CD4-positive, alpha-beta memory T cell (primary cell): ENCODE results near the gene LAMA3. TPM values are rescaled to one million over a fixed set of nuclear protein-coding genes. Genes with fewer than 3 reads are reported as not detected.
A peak's percentile ranks its signal among the peaks of the same experiment; 100 is the strongest.

ENCODE experiments used
- CTCF ChIA-PET: fragments of 350-600 bp; sonication (Branson Sonifier 250); formaldehyde crosslinking; loops from one replicate; lab custom pipeline; 2021; ENCODE audit warnings: inconsistent platforms; ENCODE audit not compliant: partially characterized antibody; lab: Charles Lee
- POLR2A ChIA-PET: fragments of 350-600 bp; sonication (Branson Sonifier 250); formaldehyde crosslinking; loops from one replicate; lab custom pipeline; 2021; ENCODE audit not compliant: partially characterized antibody; lab: Charles Lee
- DNase-seq, 5 donors: peaks; one replicate each; pipeline versions ENCODE4 v3.0.0 to v3.0.0-alpha.2; 2020 to 2022; ENCODE audit warnings: mixed read lengths in 1 of 5
- H3K27ac ChIP-seq: one replicate; pipeline ENCODE4 v1.7.0; 2013; ENCODE audit warnings: low read depth, low read length
- H3K27me3 ChIP-seq: 2 replicates; pipeline ENCODE4 v1.7.0; 2013; ENCODE audit warnings: mild to moderate bottlenecking, low read length, moderate library complexity; ENCODE audit not compliant: insufficient read depth
- H3K36me3 ChIP-seq: 2 replicates; pipeline ENCODE4 v1.7.0; 2013; ENCODE audit warnings: mild to moderate bottlenecking, low read length, moderate library complexity; ENCODE audit not compliant: insufficient read depth
- H3K4me1 ChIP-seq: 2 replicates; pipeline ENCODE4 v1.7.0; 2013; ENCODE audit warnings: mild to moderate bottlenecking, low read length, moderate library complexity; ENCODE audit not compliant: insufficient read depth
- H3K4me3 ChIP-seq, 2 donors: one replicate each; pipeline ENCODE4 v1.7.0; 2013; ENCODE audit warnings: low read length in 2 of 2, mild to moderate bottlenecking in 1 of 2
- H3K9me3 ChIP-seq, 2 donors: one replicate each; pipeline ENCODE4 v1.7.0; 2013; ENCODE audit warnings: low read length in 2 of 2, control low read depth in 1 of 2; ENCODE audit not compliant: control insufficient read depth in 1 of 2
- H3K27ac Mint-ChIP-seq, 7 donors: one replicate each; pipeline ENCODE4 v1.8.0; 2020 to 2021; ENCODE audit warnings: mixed read lengths in 7 of 7, mild to moderate bottlenecking in 6 of 7, inconsistent platforms in 3 of 7, moderate library complexity in 3 of 7
- H3K27me3 Mint-ChIP-seq, 2 donors: one replicate each; pipeline ENCODE4 v1.8.0; 2020 to 2021; ENCODE audit warnings: mixed read lengths in 2 of 2
- H3K36me3 Mint-ChIP-seq, 2 donors: one replicate each; pipeline ENCODE4 v1.8.0; 2020 to 2021; ENCODE audit warnings: mixed read lengths in 2 of 2, inconsistent platforms in 1 of 2, mild to moderate bottlenecking in 1 of 2
- H3K4me1 Mint-ChIP-seq, 4 donors: one replicate each; pipeline ENCODE4 v1.8.0; 2020 to 2021; ENCODE audit warnings: mixed read lengths in 4 of 4, mild to moderate bottlenecking in 1 of 4
- H3K4me3 Mint-ChIP-seq, 8 donors: one replicate each; pipeline ENCODE4 v1.8.0; 2020 to 2021; ENCODE audit warnings: mixed read lengths in 8 of 8, mild to moderate bottlenecking in 7 of 8, moderate library complexity in 6 of 8, inconsistent platforms in 3 of 8
- H3K9me3 Mint-ChIP-seq, 8 donors: one replicate each; pipeline ENCODE4 v1.8.0; 2020 to 2021; ENCODE audit warnings: mixed read lengths in 8 of 8, mild to moderate bottlenecking in 5 of 8, inconsistent platforms in 3 of 8, moderate library complexity in 1 of 8
- intact Hi-C: fragments of 100-400 bp; cut with micrococcal nuclease; formaldehyde crosslinking; loops from one replicate; pipeline ENCODE4 v1.15.1; 2023
- polyA plus RNA-seq, 2 donors: library from polyadenylated mRNA; unstranded; fragments of 300-500 nt; fragmentation: Illumina TruSeq; gene quantifications; one replicate each; pipeline ENCODE4 v1.2.3, GENCODE V29; 2021
- total RNA-seq, 2 experiments: library from RNA; stranded (reverse); gene quantifications; one replicate each; pipeline ENCODE4 v1.2.3, GENCODE V29; 2021

Gene LAMA3
- total and polyA plus RNA-seq, 4 experiments from 2014 or later: not detected

GRCh38 chr18:23951206-23951605 lies 262.0 kb downstream of the LAMA3 start:
- H3K36me3 Mint-ChIP-seq: no peaks in the 10 kb centered on the region
- no peaks in the 10 kb centered on the region for H3K27me3 Mint-ChIP-seq
- ChIA-PET CTCF (interaction anchor here (2.6 kb wide), 1 partner anchor 33 kb away, joined by 12 read pairs; no protein-coding TSS in a partner anchor), POLR2A (interaction anchor here (0.9 to 1.4 kb wide), 2 partner anchors 10 to 16 kb away, joined by 3 read pairs; no protein-coding TSS in a partner anchor)
- no peak overlapping the region for H3K4me3 Mint-ChIP-seq
- no peaks in the 10 kb centered on the region for H3K4me1 ChIP-seq
- peaks cover 0 to 5% (median 0%) of the 10 kb centered on the region in 4 donors for H3K4me1 Mint-ChIP-seq
- intact Hi-C loops: no loop called here
- H3K9me3 ChIP-seq: no peaks in the 10 kb centered on the region
- DNase-seq: no peak
- H3K36me3 ChIP-seq: no peaks in the 10 kb centered on the region
- no peak overlapping the region for H3K4me3 ChIP-seq
- peak overlapping the region in 1 of 7 donors; percentile 50 for H3K27ac Mint-ChIP-seq
- no peak overlapping the region for H3K27ac ChIP-seq
- no peaks in the 10 kb centered on the region for H3K27me3 ChIP-seq
- no peaks in the 10 kb centered on the region for H3K9me3 Mint-ChIP-seq

- H3K36me3 Mint-ChIP-seq: no peaks in the 10 kb centered on the region
- no peaks in the 10 kb centered on the region for H3K27me3 Mint-ChIP-seq
- H3K36me3 ChIP-seq: no peaks in the 10 kb centered on the region
- no peaks in the 10 kb centered on the region for H3K27me3 ChIP-seq
- intact Hi-C loops: no loop called here
- POLR2A ChIA-PET: interaction anchor here (0.7 to 1.7 kb wide), 2 partner anchors 13 to 24 kb away, joined by 3 to 4 read pairs; no protein-coding TSS in a partner anchor
- H3K4me3 Mint-ChIP-seq: no peak overlapping the region
- CTCF ChIA-PET: interaction anchor here (0.8 to 2.4 kb wide), 4 partner anchors 12 to 52 kb away, joined by 3 to 10 read pairs (median 4); no protein-coding TSS in a partner anchor
- no peak overlapping the region for H3K27ac Mint-ChIP-seq
- H3K9me3 ChIP-seq: no peaks in the 10 kb centered on the region
- no peak overlapping the region for H3K4me3 ChIP-seq
- H3K4me1 Mint-ChIP-seq: peaks cover 0 to 5% (median 0%) of the 10 kb centered on the region in 4 donors
- no peaks in the 10 kb centered on the region for H3K4me1 ChIP-seq
- no peak for DNase-seq
- H3K27ac ChIP-seq: no peak overlapping the region
- H3K9me3 Mint-ChIP-seq: no peaks in the 10 kb centered on the region
Measured at GRCh38 chr18:23953984-23954383, 264.7 kb downstream of the LAMA3 start.

DNA sequence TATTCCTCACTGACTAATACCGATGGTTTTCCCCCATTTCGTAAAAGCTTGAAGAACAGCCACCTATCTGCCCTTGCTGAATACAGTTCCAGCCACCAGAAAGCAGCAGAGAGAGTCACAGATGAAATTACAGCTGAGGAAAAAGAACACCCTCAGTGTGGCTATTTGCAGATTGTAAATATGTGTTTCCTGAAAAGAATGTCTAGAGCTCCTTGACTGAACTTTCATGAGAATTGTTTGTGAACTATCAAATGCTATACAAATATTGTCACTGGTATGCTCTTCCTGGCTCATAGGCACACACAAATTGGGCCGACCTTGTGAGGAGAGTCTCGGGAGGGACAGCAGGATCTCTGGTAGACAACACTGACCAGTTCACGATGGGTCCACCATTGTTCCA lies 267.2 kb downstream of the LAMA3 start:
- H3K27me3 ChIP-seq: no peaks in the 10 kb centered on the region
- Mint-ChIP-seq H3K4me3 (no peak overlapping the region), H3K9me3 (no peaks in the 10 kb centered on the region), H3K4me1 (no peaks in the 10 kb centered on the region), H3K27ac (no peak overlapping the region), H3K36me3 (no peaks in the 10 kb centered on the region), H3K27me3 (no peaks in the 10 kb centered on the region)
- H3K36me3 ChIP-seq: no peaks in the 10 kb centered on the region
- no peak overlapping the region for H3K4me3 ChIP-seq
- H3K9me3 ChIP-seq: no peaks in the 10 kb centered on the region
- intact Hi-C loops: no loop called here
- H3K27ac ChIP-seq: no peak overlapping the region
- no peaks in the 10 kb centered on the region for H3K4me1 ChIP-seq
- ChIA-PET CTCF (interaction anchor here (1.8 kb wide), 1 partner anchor 15 kb away, joined by 4 read pairs; no protein-coding TSS in a partner anchor), POLR2A (no interaction called here)
- no peak for DNase-seq

- DNase-seq: no peak
- intact Hi-C loops: no loop called here
- Mint-ChIP-seq H3K9me3 (no peaks in the 10 kb centered on the region), H3K36me3 (no peaks in the 10 kb centered on the region), H3K27me3 (no peaks in the 10 kb centered on the region), H3K4me1 (no peaks in the 10 kb centered on the region), H3K4me3 (no peak overlapping the region), H3K27ac (no peak overlapping the region)
- H3K36me3 ChIP-seq: no peaks in the 10 kb centered on the region
- ChIA-PET POLR2A (interaction anchor here (1.4 to 2.3 kb wide), 2 partner anchors 10 to 35 kb away, joined by 3 to 9 read pairs; no protein-coding TSS in a partner anchor), CTCF (interaction anchor here (1.1 kb wide), 1 partner anchor 54 kb away, joined by 3 read pairs; no protein-coding TSS in a partner anchor)
- no peaks in the 10 kb centered on the region for H3K4me1 ChIP-seq
- no peaks in the 10 kb centered on the region for H3K9me3 ChIP-seq
- H3K27ac ChIP-seq: no peak overlapping the region
- no peaks in the 10 kb centered on the region for H3K27me3 ChIP-seq
- no peak overlapping the region for H3K4me3 ChIP-seq
Measured at GRCh38 chr18:23958036-23958435, 268.8 kb downstream of the LAMA3 start.

- H3K4me1 ChIP-seq: peaks cover 51% of the 10 kb centered on the region
- H3K27ac ChIP-seq: no peak overlapping the region
- no peaks in the 10 kb centered on the region for H3K27me3 ChIP-seq
- no peak overlapping the region for H3K4me3 ChIP-seq
- no peaks in the 10 kb centered on the region for H3K36me3 Mint-ChIP-seq
- ChIA-PET CTCF (interaction anchor here (0.9 to 10.3 kb wide), 3 partner anchors 17 to 47 kb away, joined by 3 to 80 read pairs (median 9); no protein-coding TSS in a partner anchor), POLR2A (interaction anchor here (0.6 to 2.0 kb wide), 5 partner anchors 30 to 113 kb away, joined by 3 to 6 read pairs (median 4); partner anchors contain the start of gene TTC39C)
- DNase-seq: no peak
- no peaks in the 10 kb centered on the region for H3K27me3 Mint-ChIP-seq
- intact Hi-C loops: loop anchor here (1.0 to 5.0 kb wide), 6 partner anchors 39 to 156 kb away; no protein-coding TSS in a partner anchor
- no peaks in the 10 kb centered on the region for H3K9me3 Mint-ChIP-seq
- H3K9me3 ChIP-seq: no peaks in the 10 kb centered on the region
- no peak overlapping the region for H3K4me3 Mint-ChIP-seq
- peak overlapping the region in 3 of 7 donors; percentile 59 to 86 (median 80) for H3K27ac Mint-ChIP-seq
- peaks cover 36 to 51% (median 46%) of the 10 kb centered on the region in 4 donors for H3K4me1 Mint-ChIP-seq
- no peaks in the 10 kb centered on the region for H3K36me3 ChIP-seq
Measured at GRCh38 chr18:23963443-23964165, 274.4 kb downstream of the LAMA3 start.

- DNase-seq: peak; percentile 62 to 75 (median 67)
- POLR2A ChIA-PET: interaction anchor here (0.6 to 18.4 kb wide), 9 partner anchors 14 to 112 kb away, joined by 3 to 241 read pairs (median 4); partner anchors contain the start of gene TTC39C
- no peaks in the 10 kb centered on the region for H3K9me3 Mint-ChIP-seq
- H3K9me3 ChIP-seq: no peaks in the 10 kb centered on the region
- CTCF ChIA-PET: interaction anchor here (0.8 to 10.3 kb wide), 15 partner anchors 11 to 151 kb away, joined by 3 to 80 read pairs (median 3); no protein-coding TSS in a partner anchor
- H3K27ac ChIP-seq: peak overlapping the region; percentile 16
- no peaks in the 10 kb centered on the region for H3K36me3 Mint-ChIP-seq
- H3K4me1 ChIP-seq: peaks cover 61% of the 10 kb centered on the region
- no peaks in the 10 kb centered on the region for H3K36me3 ChIP-seq
- peak overlapping the region; percentile 54 to 77 (median 64) for H3K4me3 Mint-ChIP-seq
- intact Hi-C loops: loop anchor here (1.0 to 5.0 kb wide), 6 partner anchors 38 to 155 kb away; no protein-coding TSS in a partner anchor
- H3K4me3 ChIP-seq: no peak overlapping the region
- H3K27ac Mint-ChIP-seq: peak overlapping the region; percentile 80 to 97 (median 92)
- peaks cover 44 to 60% (median 55%) of the 10 kb centered on the region in 4 donors for H3K4me1 Mint-ChIP-seq
- H3K27me3 ChIP-seq: no peaks in the 10 kb centered on the region
- no peaks in the 10 kb centered on the region for H3K27me3 Mint-ChIP-seq
Measured at GRCh38 chr18:23964282-23965238, 275.3 kb downstream of the LAMA3 start.
